ENCODE results near the gene COMT. TPM values are rescaled to one million over a fixed set of nuclear protein-coding genes. Genes with fewer than 3 reads are reported as not detected.
A peak's percentile ranks its signal among the peaks of the same experiment; 100 is the strongest.

The COMT gene
- polyA plus RNA-seq, 3 donors: 82.5 to 123 (median 116) TPM

- DNase-seq (ENCODE audit: extremely low read depth in 1 of 11, low read depth in 9 of 11, low spot score in 4 of 11): no peak
Measured at GRCh38 chr22:19936513-19936912, 5.1 kb upstream of the COMT start.

- no peak for DNase-seq (ENCODE audit: extremely low read depth in 1 of 11, low read depth in 9 of 11, low spot score in 4 of 11)
Measured at GRCh38 chr22:19937616-19938473, 3.7 kb upstream of the COMT start.

GRCh38 chr22:19940536-19941364, 822 bp upstream of the COMT start:
- DNase-seq (ENCODE audit: extremely low read depth in 1 of 11, low read depth in 9 of 11, low spot score in 4 of 11): no peak

GRCh38 chr22:19942157-19943081, 847 bp downstream of the COMT start:
- no peak for DNase-seq (ENCODE audit: extremely low read depth in 1 of 11, low read depth in 9 of 11, low spot score in 4 of 11)

- no peak for DNase-seq (ENCODE audit: extremely low read depth in 1 of 11, low read depth in 9 of 11, low spot score in 4 of 11)
Measured at GRCh38 chr22:19943082-19944026, 1.8 kb downstream of the COMT start.

GRCh38 chr22:19948057-19948760, 6.6 kb downstream of the COMT start:
- no peak for DNase-seq (ENCODE audit: extremely low read depth in 1 of 11, low read depth in 9 of 11, low spot score in 4 of 11)

- DNase-seq (ENCODE audit: extremely low read depth in 1 of 11, low read depth in 9 of 11, low spot score in 4 of 11): no peak
Measured at GRCh38 chr22:19951346-19951745, 9.8 kb downstream of the COMT start.

- DNase-seq (ENCODE audit: extremely low read depth in 1 of 11, low read depth in 9 of 11, low spot score in 4 of 11): no peak
Measured at GRCh38 chr22:19955241-19956128, 13.9 kb downstream of the COMT start.

GRCh38 chr22:19957445-19957844, 15.9 kb downstream of the COMT start:
- no peak for DNase-seq (ENCODE audit: extremely low read depth in 1 of 11, low read depth in 9 of 11, low spot score in 4 of 11)

GRCh38 chr22:19958083-19959042, 16.8 kb downstream of the COMT start:
- no peak for DNase-seq (ENCODE audit: extremely low read depth in 1 of 11, low read depth in 9 of 11, low spot score in 4 of 11)

GRCh38 chr22:19959043-19959586, 17.5 kb downstream of the COMT start:
- DNase-seq (ENCODE audit: extremely low read depth in 1 of 11, low read depth in 9 of 11, low spot score in 4 of 11): peak in 10 of 11 donors; percentile 71 to 92 (median 87)

- no peak for DNase-seq (ENCODE audit: extremely low read depth in 1 of 11, low read depth in 9 of 11, low spot score in 4 of 11)
Measured at GRCh38 chr22:19959587-19960490, 18.3 kb downstream of the COMT start.

GRCh38 chr22:19960491-19961200, 19.1 kb downstream of the COMT start:
- DNase-seq (ENCODE audit: extremely low read depth in 1 of 11, low read depth in 9 of 11, low spot score in 4 of 11): no peak

GRCh38 chr22:19961201-19961580, 19.6 kb downstream of the COMT start:
- no peak for DNase-seq (ENCODE audit: extremely low read depth in 1 of 11, low read depth in 9 of 11, low spot score in 4 of 11)
